OCI-LY1 (cell line): Measurements from ENCODE around the gene TRIM49.
"Not testable (repeated sequence)": the region's sequence is repeated elsewhere in the genome, so short reads cannot be mapped to it uniquely, and the experiment has no call there.

Source experiments
- EZH2 ChIP-seq: fragments of 200-600 bp; sonication (generic), shearing (Covaris generic); IDR thresholded peaks from 2 replicates; pipeline ENCODE4 v1.8.0; 2017; ENCODE audit warnings: borderline replicate concordance, mixed run types, mild to moderate bottlenecking, antibody characterized with exemption, low read length, moderate library complexity, mixed read lengths
- TF ChIP-seq, protein P1 (sequence below): fragments of 200-600 bp; sonication (generic), shearing (Covaris generic); IDR thresholded peaks from 2 replicates; pipeline ENCODE4 v1.5.1; 2017; ENCODE audit warnings: mild to moderate bottlenecking, antibody characterized with exemption, low read length, moderate library complexity, mixed read lengths

DNA sequence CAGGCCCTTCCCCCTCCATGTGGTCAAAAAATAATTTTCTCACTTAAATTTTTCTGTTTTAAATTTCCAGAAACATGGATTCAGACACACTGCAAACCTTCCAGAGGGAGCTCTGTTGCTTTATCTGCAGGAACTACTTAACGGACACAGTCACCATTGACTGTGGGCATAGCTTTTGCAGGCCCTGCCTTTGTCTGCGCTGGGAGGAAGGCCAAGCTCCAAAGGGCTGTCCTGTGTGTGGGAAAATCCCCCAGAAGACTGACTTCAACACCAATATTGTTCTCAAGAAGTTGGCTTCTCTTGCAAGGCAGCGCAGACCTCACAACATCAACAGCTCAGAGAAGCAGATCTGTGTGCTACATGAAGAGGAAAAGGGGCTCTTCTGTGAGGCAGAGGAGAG is 11.6 kb upstream of the TRIM49 start:
- TF ChIP-seq, protein P1, sequence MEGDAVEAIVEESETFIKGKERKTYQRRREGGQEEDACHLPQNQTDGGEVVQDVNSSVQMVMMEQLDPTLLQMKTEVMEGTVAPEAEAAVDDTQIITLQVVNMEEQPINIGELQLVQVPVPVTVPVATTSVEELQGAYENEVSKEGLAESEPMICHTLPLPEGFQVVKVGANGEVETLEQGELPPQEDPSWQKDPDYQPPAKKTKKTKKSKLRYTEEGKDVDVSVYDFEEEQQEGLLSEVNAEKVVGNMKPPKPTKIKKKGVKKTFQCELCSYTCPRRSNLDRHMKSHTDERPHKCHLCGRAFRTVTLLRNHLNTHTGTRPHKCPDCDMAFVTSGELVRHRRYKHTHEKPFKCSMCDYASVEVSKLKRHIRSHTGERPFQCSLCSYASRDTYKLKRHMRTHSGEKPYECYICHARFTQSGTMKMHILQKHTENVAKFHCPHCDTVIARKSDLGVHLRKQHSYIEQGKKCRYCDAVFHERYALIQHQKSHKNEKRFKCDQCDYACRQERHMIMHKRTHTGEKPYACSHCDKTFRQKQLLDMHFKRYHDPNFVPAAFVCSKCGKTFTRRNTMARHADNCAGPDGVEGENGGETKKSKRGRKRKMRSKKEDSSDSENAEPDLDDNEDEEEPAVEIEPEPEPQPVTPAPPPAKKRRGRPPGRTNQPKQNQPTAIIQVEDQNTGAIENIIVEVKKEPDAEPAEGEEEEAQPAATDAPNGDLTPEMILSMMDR = not testable (repeated sequence)
- TF ChIP-seq EZH2 = not testable (repeated sequence)
